ENCODE data around the gene PALM3. TPM values are rescaled to one million over a fixed set of nuclear protein-coding genes. Genes with fewer than 3 reads are reported as not detected.
"Not testable (repeated sequence)": the region's sequence is repeated elsewhere in the genome, so short reads cannot be mapped to it uniquely, and the experiment has no call there.

PALM3 gene
- total and polyA plus RNA-seq, 9 donors, result 0.17 to 2.6 (median 0.33) TPM; not detected in 2

- no peak for DNase-seq
- WGBS, 3 donors, result 16 to 23% (median 16%) methylated on average over 12 to 20 of the region's 20 CpGs
- Histone ChIP-seq H3K36me3 (no peaks in the 10 kb centered on the region), H3K9me3 (no peaks in the 10 kb centered on the region), H3K4me1 (ENCODE audit: insufficient read depth) (no peaks in the 10 kb centered on the region), H3K27me3 (no peaks in the 10 kb centered on the region), H3K4me3 (peak overlapping the region; percentile 45), H3K27ac (no peak overlapping the region)
- intact Hi-C loops (cut with DNase I), result no loop called here
- no peak for TF ChIP-seq POLR2A (IDR thresholded peaks at IDR 0.05)
- no peak for TF ChIP-seq CTCF (IDR thresholded peaks at IDR 0.05)
Measured at GRCh38 chr19:14030997-14031718, 30.7 kb downstream of the PALM3 start.

GRCh38 chr19:14028901-14029300 is 33.0 kb downstream of the PALM3 start:
- no peaks in the 10 kb centered on the region for H3K4me1 ChIP-seq (ENCODE audit: insufficient read depth)
- intact Hi-C loops (cut with DNase I), result no loop called here
- H3K27me3 ChIP-seq, result no peaks in the 10 kb centered on the region
- H3K27ac ChIP-seq, result no peak overlapping the region
- WGBS, 3 donors, result 63 to 76% (median 66%) methylated on average over 4 of the region's 4 CpGs
- H3K4me3 ChIP-seq, result no peak overlapping the region
- no peak for TF ChIP-seq EP300 (IDR thresholded peaks at IDR 0.05)
- TF ChIP-seq CTCF (IDR thresholded peaks at IDR 0.05), result no peak
- TF ChIP-seq POLR2A (IDR thresholded peaks at IDR 0.05), result no peak
- H3K9me3 ChIP-seq, result no peaks in the 10 kb centered on the region
- DNase-seq, result no peak
- H3K36me3 ChIP-seq, result no peaks in the 10 kb centered on the region

GRCh38 chr19:14027856-14028450 is 33.9 kb downstream of the PALM3 start, which contains the start of gene RLN3:
Gene RLN3, plus strand, starts transcription at chr19:14028148. Its CDS starts 57 bp downstream, at chr19:14028205.
- DNase-seq, result no peak
- H3K4me3 ChIP-seq, result no peak within 1 kb of the TSS
- 48 to 54% (median 51%) methylated on average over 24 of the region's 24 CpGs for WGBS, 3 donors
- no peaks in the 10 kb centered on the region for H3K36me3 ChIP-seq
- no peak within 1 kb of the TSS for H3K27ac ChIP-seq
- intact Hi-C loops (cut with DNase I), result no loop called here
- no peaks in the 10 kb centered on the region for H3K27me3 ChIP-seq
- no peaks in the 10 kb centered on the region for H3K4me1 ChIP-seq (ENCODE audit: insufficient read depth)
- no peak for TF ChIP-seq CTCF (IDR thresholded peaks at IDR 0.05)
- TF ChIP-seq POLR2A (IDR thresholded peaks at IDR 0.05), result no peak
- TF ChIP-seq EP300 (IDR thresholded peaks at IDR 0.05), result no peak
- H3K9me3 ChIP-seq, result no peaks in the 10 kb centered on the region

GRCh38 chr19:14026652-14027192 is 35.2 kb downstream of the PALM3 start:
- DNase-seq; H3K27me3 ChIP-seq; H3K36me3 ChIP-seq; H3K9me3 ChIP-seq; intact Hi-C loops (cut with DNase I); H3K27ac ChIP-seq; H3K4me1 ChIP-seq (ENCODE audit: insufficient read depth); H3K4me3 ChIP-seq: not testable (repeated sequence)
- WGBS, 3 donors, result 88 to 92% (median 92%) methylated on average over 5 of the region's 5 CpGs

All from ovary (tissue), 9 donors.